Activated CD8-positive, alpha-beta memory T cell treated with anti-CD3 and anti-CD28 coated beads for 48 hours (primary cell): ENCODE data around the gene APOBEC2.

Source experiments
- DNase-seq, 3 experiments: peaks; one replicate each; pipeline ENCODE4 v3.0.0-alpha.2; 2020; ENCODE audit warnings: low read depth in 2 of 3, low spot score in 2 of 3

APOBEC2 gene

DNA sequence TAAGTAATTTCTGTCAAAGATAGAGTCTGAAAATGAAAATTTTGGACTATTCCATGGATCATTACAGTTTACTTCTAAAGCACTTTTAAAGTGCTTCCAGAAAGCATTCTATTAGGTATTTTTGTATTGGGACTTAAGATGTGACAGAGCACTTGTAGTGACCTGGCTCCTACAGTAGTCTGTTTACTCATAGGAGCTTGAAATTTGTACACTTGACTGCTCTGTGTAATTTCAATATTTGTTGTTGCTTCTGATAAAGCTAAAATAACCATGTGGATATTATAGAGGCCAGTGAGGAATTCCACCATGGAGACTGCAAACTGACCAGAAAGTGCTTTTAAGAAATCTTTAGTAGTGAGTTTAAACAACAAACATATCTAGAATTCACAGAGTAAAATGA lies 30.1 kb downstream of the APOBEC2 start:
- DNase-seq: no peak

DNA sequence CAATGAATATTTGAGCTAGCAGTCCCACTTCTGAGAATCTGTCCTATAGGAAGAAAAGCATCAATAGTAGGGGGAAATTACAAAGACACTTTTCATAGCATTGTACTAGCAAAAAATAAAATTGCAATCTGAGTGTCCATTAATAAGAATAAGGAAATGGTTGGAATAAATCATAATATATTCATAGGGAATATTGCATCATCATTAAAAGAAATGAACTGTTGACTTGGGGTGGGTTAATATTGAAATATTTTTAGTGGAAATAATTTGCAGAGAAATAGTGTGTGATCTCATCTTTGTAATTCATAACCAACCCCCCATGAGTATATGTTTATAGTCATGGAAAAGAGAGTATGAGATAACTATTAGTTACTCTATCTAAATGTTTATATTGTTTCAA lies 32.2 kb downstream of the APOBEC2 start:
- DNase-seq: no peak

GRCh38 chr6:41088451-41088850 lies 35.4 kb downstream of the APOBEC2 start:
- no peak for DNase-seq

DNA sequence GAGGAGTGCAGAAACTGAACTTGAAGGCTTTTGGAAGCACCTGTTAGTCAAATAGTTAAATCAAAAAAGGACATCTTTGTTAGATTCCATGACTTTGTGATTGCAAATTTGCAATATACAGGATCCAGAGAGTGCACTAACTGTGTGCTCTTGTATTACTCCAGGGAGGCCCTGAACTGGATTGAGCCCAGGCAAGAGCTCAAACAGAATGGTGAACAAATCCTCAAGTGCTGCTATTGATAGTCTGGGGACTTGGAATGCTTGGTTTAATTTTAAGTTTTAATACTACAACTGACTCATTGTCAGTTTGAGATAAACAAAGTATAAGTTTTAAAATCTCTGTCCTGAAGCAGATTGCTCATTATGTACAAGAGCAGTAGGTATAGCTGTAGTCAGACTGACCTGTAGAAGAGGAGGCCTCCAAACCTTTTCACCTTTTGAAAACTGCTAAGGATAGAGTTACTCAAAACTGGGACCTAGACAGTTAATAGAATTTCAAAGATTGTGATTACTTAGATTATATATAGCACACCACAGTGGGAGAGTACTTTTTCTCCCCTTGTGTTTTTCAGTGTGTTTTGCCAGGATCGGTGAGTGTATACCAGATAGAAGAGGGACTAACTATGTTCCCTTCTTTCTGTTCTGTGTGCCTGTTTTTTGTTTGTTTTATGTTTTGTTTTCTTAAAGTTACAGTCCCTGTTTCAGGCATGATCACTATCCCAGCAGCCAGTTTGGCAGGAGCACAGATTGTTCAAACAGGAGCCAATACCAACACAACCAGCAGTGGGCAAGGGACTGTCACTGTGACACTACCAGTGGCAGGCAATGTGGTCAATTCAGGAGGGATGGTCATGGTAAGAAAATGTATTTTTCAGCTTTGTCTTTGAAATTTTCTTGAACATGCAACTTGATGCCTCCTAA lies 38.1 kb downstream of the APOBEC2 start:
- DNase-seq: no peak

DNA sequence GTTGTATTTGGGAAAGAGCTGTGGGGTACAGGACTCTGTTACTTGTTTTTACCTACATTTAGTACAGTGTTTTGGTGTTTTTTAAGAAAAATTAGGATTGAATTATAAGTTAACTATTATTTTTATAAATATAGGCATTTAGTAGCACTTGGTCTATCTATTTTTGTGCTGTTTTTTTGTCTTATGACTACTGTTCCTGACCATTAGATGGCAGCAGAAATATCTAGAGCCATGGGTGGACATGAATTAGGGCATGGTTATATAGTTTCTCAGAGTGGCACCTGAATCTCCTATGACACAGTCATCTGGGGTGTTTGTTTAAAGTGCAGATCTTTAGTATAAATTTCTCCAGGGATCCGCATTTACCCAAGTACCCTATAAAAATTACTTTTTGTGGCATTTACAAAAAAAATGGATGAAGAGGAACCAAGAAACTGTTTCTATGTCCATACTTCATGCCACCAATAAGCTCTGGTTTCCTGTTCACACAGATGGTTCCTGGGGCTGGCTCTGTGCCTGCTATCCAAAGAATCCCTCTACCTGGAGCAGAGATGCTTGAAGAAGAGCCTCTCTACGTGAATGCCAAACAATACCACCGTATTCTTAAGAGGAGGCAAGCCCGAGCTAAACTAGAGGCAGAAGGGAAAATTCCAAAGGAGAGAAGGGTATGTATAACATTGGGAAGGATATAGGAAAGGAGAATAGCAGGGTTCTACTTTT lies 39.6 kb downstream of the APOBEC2 start:
- DNase-seq: no peak

DNA sequence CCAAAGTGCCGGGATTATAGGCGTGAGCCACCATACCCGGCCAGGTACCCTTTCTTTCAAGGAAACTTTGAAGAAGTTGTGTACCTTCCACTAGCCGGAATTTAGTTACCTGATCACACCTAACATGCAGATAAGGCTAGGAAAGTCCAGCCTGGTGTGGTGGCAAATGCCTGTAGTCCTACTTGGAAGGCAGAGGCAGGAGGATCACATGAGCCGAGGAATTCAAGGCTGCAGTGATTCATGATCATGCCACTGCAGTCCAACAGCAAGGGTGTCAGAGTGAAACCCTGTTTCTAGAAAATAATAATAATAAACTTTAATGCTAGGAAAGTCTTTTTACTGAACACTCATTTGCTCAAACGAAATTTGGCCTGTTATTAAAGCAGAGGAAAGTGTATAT lies 40.7 kb downstream of the APOBEC2 start:
- DNase-seq: no peak

GRCh38 chr6:41097467-41098090 lies 44.6 kb downstream of the APOBEC2 start:
- no peak for DNase-seq

DNA sequence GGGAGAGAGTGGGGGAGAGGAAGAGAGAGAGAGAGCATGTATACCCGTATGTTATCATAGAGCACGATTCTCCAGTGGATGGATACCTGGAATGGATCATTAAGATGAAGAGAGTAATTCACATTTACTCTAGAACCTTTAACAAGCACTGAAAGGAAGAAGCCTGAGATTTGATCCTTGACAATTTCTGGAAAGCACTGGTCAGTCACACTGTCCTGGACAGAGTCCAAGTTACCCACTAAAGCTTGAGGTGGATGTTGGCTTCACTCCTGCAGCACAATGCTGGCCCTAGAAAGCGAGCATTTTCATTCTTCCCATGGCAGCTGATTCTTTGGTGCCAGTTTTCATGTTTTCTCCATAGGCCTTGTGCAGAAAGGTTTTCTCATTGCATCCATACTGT lies 45.4 kb downstream of the APOBEC2 start:
- DNase-seq: no peak

DNA sequence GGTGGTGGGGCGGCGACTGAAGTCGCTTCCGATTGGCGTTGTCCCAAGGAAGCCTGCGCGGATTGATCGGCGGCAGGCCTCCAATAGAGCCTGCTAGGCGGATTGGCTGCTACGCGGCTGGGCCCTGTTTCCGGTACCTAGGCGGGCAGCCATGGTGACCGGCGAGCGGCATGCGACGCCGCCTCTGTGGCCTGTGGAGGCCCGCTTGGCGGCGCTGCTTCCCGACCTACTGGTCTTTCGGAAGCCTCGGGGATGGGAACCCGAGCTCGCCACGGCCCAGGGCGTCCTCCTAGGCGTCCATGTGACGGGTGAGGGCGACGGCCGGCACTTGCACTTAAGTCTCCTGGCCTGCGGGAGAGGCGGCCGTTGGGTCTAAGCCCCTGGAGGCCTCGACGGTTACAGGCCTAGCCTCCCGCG lies 47.9 kb downstream of the APOBEC2 start:
- no peak for DNase-seq

GRCh38 chr6:41103847-41104246 lies 50.8 kb downstream of the APOBEC2 start:
- no peak for DNase-seq

GRCh38 chr6:41111017-41111416 lies 58.0 kb downstream of the APOBEC2 start:
- DNase-seq: no peak
